Nephron progenitor cell (in vitro differentiated cells): ENCODE data around the gene AGXT.

ENCODE experiments used
- DNase-seq: peaks from one replicate; pipeline ENCODE4 v3.0.0; 2021
- H3K27ac Mint-ChIP-seq: 2 replicates; pipeline ENCODE4 v1.8.0; 2021; ENCODE audit warnings: mild to moderate bottlenecking, moderate library complexity, mixed read lengths
- H3K27me3 Mint-ChIP-seq: 2 replicates; pipeline ENCODE4 v1.8.0; 2021; ENCODE audit warnings: mild to moderate bottlenecking, low read depth, mixed read lengths; ENCODE audit not compliant: poor library complexity
- H3K36me3 Mint-ChIP-seq: 2 replicates; pipeline ENCODE4 v1.8.0; 2021; ENCODE audit warnings: low read depth, mixed read lengths
- H3K4me1 Mint-ChIP-seq: 2 replicates; pipeline ENCODE4 v1.8.0; 2021; ENCODE audit warnings: mixed read lengths
- H3K4me3 Mint-ChIP-seq: 2 replicates; pipeline ENCODE4 v1.8.0; 2021; ENCODE audit warnings: mild to moderate bottlenecking, moderate library complexity, mixed read lengths
- H3K9me3 Mint-ChIP-seq: 2 replicates; pipeline ENCODE4 v1.8.0; 2021; ENCODE audit warnings: mild to moderate bottlenecking, moderate library complexity, mixed read lengths
- CTCF ChIP-seq: fragments of 200-600 bp; sonication (generic); IDR thresholded peaks from 2 replicates; pipeline ENCODE4 v1.5.0; 2021; ENCODE audit warnings: antibody characterized with exemption

Gene AGXT

GRCh38 chr2:240903191-240904060 is 34.8 kb downstream of the AGXT start:
- H3K4me1 Mint-ChIP-seq, result no peaks in the 10 kb centered on the region
- no peak overlapping the region for H3K4me3 Mint-ChIP-seq
- peaks cover 11% of the 10 kb centered on the region for H3K27me3 Mint-ChIP-seq
- TF ChIP-seq CTCF, result no peak
- H3K9me3 Mint-ChIP-seq, result peaks cover 20% of the 10 kb centered on the region
- no peak for DNase-seq
- no peak overlapping the region for H3K27ac Mint-ChIP-seq
- no peaks in the 10 kb centered on the region for H3K36me3 Mint-ChIP-seq

- Mint-ChIP-seq H3K4me3 (no peak overlapping the region), H3K27ac (no peak overlapping the region), H3K36me3 (no peaks in the 10 kb centered on the region), H3K27me3 (peaks cover 13% of the 10 kb centered on the region), H3K4me1 (no peaks in the 10 kb centered on the region), H3K9me3 (peaks cover 20% of the 10 kb centered on the region)
- no peak for DNase-seq
- no peak for TF ChIP-seq CTCF
Measured at GRCh38 chr2:240904216-240905175, 35.9 kb downstream of the AGXT start.

- H3K9me3 Mint-ChIP-seq, result peaks cover 20% of the 10 kb centered on the region
- no peak overlapping the region for H3K4me3 Mint-ChIP-seq
- H3K27me3 Mint-ChIP-seq, result peaks cover 21% of the 10 kb centered on the region
- no peak for DNase-seq
- no peaks in the 10 kb centered on the region for H3K4me1 Mint-ChIP-seq
- TF ChIP-seq CTCF, result no peak
- H3K27ac Mint-ChIP-seq, result no peak overlapping the region
- no peaks in the 10 kb centered on the region for H3K36me3 Mint-ChIP-seq
Measured at GRCh38 chr2:240905176-240905781, 36.7 kb downstream of the AGXT start.

GRCh38 chr2:240906141-240906910 is 37.7 kb downstream of the AGXT start, which contains the start of gene CROCC2:
Gene CROCC2, plus strand, starts transcription at chr2:240906336. Its CDS starts 178 bp downstream, at chr2:240906514.
- no peaks in the 10 kb centered on the region for H3K4me1 Mint-ChIP-seq
- H3K4me3 Mint-ChIP-seq, result no peak within 1 kb of the TSS
- no peak for TF ChIP-seq CTCF
- H3K27ac Mint-ChIP-seq, result no peak within 1 kb of the TSS
- no peak for DNase-seq
- peaks cover 12% of the 10 kb centered on the region for H3K9me3 Mint-ChIP-seq
- H3K36me3 Mint-ChIP-seq, result no peaks in the 10 kb centered on the region
- peaks cover 24% of the 10 kb centered on the region for H3K27me3 Mint-ChIP-seq

GRCh38 chr2:240906911-240907590 is 38.4 kb downstream of the AGXT start:
- Mint-ChIP-seq H3K27me3 (peaks cover 32% of the 10 kb centered on the region), H3K27ac (no peak overlapping the region)

More at GRCh38 chr2:240906911-240907590, 38.4 kb downstream of the AGXT start:
- H3K36me3 Mint-ChIP-seq, result no peaks in the 10 kb centered on the region
- H3K4me1 Mint-ChIP-seq, result no peaks in the 10 kb centered on the region
- DNase-seq, result no peak
- H3K4me3 Mint-ChIP-seq, result no peak overlapping the region
- TF ChIP-seq CTCF, result no peak
- peaks cover 5% of the 10 kb centered on the region for H3K9me3 Mint-ChIP-seq
